ENCODE measurements around the gene ZNF248. TPM values are rescaled to one million over a fixed set of nuclear protein-coding genes. Genes with fewer than 3 reads are reported as not detected.

The ZNF248 gene
- total RNA-seq, 2 experiments from 2014 or later, result 3.2 to 3.4 TPM

DNA sequence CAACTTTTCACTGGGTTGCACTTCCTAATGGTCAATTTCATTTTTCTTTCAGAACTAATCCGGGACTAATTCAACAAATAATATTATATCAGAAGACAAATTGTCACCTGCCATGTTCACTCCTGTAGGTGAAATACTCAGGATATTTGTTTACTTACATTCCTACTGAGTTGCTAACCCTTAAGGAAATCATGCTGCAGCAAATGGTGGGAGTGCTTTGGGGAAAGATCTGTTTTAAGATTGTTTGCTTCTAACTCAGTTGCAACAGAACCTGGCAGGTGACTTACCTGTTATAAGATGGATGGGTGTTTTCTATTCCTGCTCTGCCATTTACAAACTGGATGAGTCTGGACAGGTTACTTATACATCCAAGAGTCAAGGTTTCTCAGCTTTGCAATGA is 81.8 kb downstream of the ZNF248 start:
- Mint-ChIP-seq H3K9me3 (peaks cover 3% of the 10 kb centered on the region), H3K4me3 (no peak overlapping the region), H3K4me1 (ENCODE audit: low read depth) (no peaks in the 10 kb centered on the region), H3K36me3 (ENCODE audit: low read depth) (peaks cover 7% of the 10 kb centered on the region), H3K27me3 (no peaks in the 10 kb centered on the region), H3K27ac (no peak overlapping the region)
- Histone ChIP-seq H3K27ac (ENCODE audit: low read depth in 1 of 2, low read length in 2 of 2) (no peak overlapping the region), H3K36me3 (ENCODE audit: insufficient read depth, low read length) (no peaks in the 10 kb centered on the region), H3K27me3 (ENCODE audit: control insufficient read depth in 1 of 2, insufficient read depth in 2 of 2, low read length in 2 of 2) (no peaks in the 10 kb centered on the region), H3K9me3 (ENCODE audit: control insufficient read depth in 1 of 2, insufficient read depth in 1 of 2, low read length in 2 of 2) (peaks cover 4 to 8% of the 10 kb centered on the region in 2 experiments), H3K4me1 (ENCODE audit: insufficient read depth, low read length) (no peaks in the 10 kb centered on the region), H3K4me3 (ENCODE audit: low read length) (no peak overlapping the region)
- DNase-seq, result no peak
- no peak for ATAC-seq (ENCODE audit: poor library complexity)
- intact Hi-C loops (cut with DNase I, micrococcal nuclease), result no loop called here
- TF ChIP-seq, protein P1, sequence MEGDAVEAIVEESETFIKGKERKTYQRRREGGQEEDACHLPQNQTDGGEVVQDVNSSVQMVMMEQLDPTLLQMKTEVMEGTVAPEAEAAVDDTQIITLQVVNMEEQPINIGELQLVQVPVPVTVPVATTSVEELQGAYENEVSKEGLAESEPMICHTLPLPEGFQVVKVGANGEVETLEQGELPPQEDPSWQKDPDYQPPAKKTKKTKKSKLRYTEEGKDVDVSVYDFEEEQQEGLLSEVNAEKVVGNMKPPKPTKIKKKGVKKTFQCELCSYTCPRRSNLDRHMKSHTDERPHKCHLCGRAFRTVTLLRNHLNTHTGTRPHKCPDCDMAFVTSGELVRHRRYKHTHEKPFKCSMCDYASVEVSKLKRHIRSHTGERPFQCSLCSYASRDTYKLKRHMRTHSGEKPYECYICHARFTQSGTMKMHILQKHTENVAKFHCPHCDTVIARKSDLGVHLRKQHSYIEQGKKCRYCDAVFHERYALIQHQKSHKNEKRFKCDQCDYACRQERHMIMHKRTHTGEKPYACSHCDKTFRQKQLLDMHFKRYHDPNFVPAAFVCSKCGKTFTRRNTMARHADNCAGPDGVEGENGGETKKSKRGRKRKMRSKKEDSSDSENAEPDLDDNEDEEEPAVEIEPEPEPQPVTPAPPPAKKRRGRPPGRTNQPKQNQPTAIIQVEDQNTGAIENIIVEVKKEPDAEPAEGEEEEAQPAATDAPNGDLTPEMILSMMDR (IDR thresholded peaks at IDR 0.05), result no peak
- CTCF ChIA-PET, result no interaction called here
- POLR2A ChIA-PET, result no interaction called here

- no peaks in the 10 kb centered on the region for H3K4me1 Mint-ChIP-seq (ENCODE audit: low read depth)
- TF ChIP-seq, protein P1 (IDR thresholded peaks at IDR 0.05), result no peak
- ChIA-PET POLR2A (no interaction called here), CTCF (no interaction called here)
- no peak for DNase-seq
- no peak overlapping the region for H3K4me3 ChIP-seq (ENCODE audit: low read length)
- H3K4me3 Mint-ChIP-seq, result no peak overlapping the region
- H3K36me3 ChIP-seq (ENCODE audit: insufficient read depth, low read length), result no peaks in the 10 kb centered on the region
- ATAC-seq (ENCODE audit: poor library complexity), result no peak
- peaks cover 3% of the 10 kb centered on the region for H3K9me3 Mint-ChIP-seq
- no peak overlapping the region for H3K27ac Mint-ChIP-seq
- no peaks in the 10 kb centered on the region for H3K27me3 ChIP-seq (ENCODE audit: control insufficient read depth in 1 of 2, insufficient read depth in 2 of 2, low read length in 2 of 2)
- intact Hi-C loops (cut with DNase I, micrococcal nuclease), result no loop called here
- no peaks in the 10 kb centered on the region for H3K27me3 Mint-ChIP-seq
- peaks cover 0 to 4% of the 10 kb centered on the region in 2 experiments for H3K9me3 ChIP-seq (ENCODE audit: control insufficient read depth in 1 of 2, insufficient read depth in 1 of 2, low read length in 2 of 2)
- no peaks in the 10 kb centered on the region for H3K4me1 ChIP-seq (ENCODE audit: insufficient read depth, low read length)
- peaks cover 7% of the 10 kb centered on the region for H3K36me3 Mint-ChIP-seq (ENCODE audit: low read depth)
- H3K27ac ChIP-seq (ENCODE audit: low read depth in 1 of 2, low read length in 2 of 2), result no peak overlapping the region
Observed at GRCh38 chr10:37774351-37774750, 83.1 kb downstream of the ZNF248 start.

- Histone ChIP-seq H3K4me3 (ENCODE audit: low read length) (no peak overlapping the region), H3K9me3 (ENCODE audit: control insufficient read depth in 1 of 2, insufficient read depth in 1 of 2, low read length in 2 of 2) (peaks cover 19 to 28% of the 10 kb centered on the region in 2 experiments), H3K36me3 (ENCODE audit: insufficient read depth, low read length) (no peaks in the 10 kb centered on the region), H3K4me1 (ENCODE audit: insufficient read depth, low read length) (no peaks in the 10 kb centered on the region), H3K27me3 (ENCODE audit: control insufficient read depth in 1 of 2, insufficient read depth in 2 of 2, low read length in 2 of 2) (no peaks in the 10 kb centered on the region), H3K27ac (ENCODE audit: low read depth in 1 of 2, low read length in 2 of 2) (no peak overlapping the region)
- DNase-seq, result no peak
- no peaks in the 10 kb centered on the region for H3K27me3 Mint-ChIP-seq
- ChIA-PET POLR2A (no interaction called here), CTCF (no interaction called here)
- H3K4me3 Mint-ChIP-seq, result no peak overlapping the region
- TF ChIP-seq, protein P1 (IDR thresholded peaks at IDR 0.05), result no peak
- H3K9me3 Mint-ChIP-seq, result peaks cover 26% of the 10 kb centered on the region
- peaks cover 65% of the 10 kb centered on the region for H3K36me3 Mint-ChIP-seq (ENCODE audit: low read depth)
- no peak overlapping the region for H3K27ac Mint-ChIP-seq
- intact Hi-C loops (cut with DNase I, micrococcal nuclease), result no loop called here
- no peaks in the 10 kb centered on the region for H3K4me1 Mint-ChIP-seq (ENCODE audit: low read depth)
- ATAC-seq (ENCODE audit: poor library complexity), result no peak
Observed at GRCh38 chr10:37765216-37765615, 92.2 kb downstream of the ZNF248 start.

All from CD4-positive, alpha-beta T cell (primary cell).